WTC11 (cell line): ENCODE measurements around the gene ACTL8.

Experiments used
- CTCF ChIP-seq: fragments of 200-600 bp; IDR thresholded peaks from 2 replicates; pipeline ENCODE4 v1.8.0; 2022; ENCODE audit warnings: antibody characterized with exemption
- USF2 ChIP-seq: sonication (generic); formaldehyde crosslinking; IDR thresholded peaks from 2 replicates; pipeline ENCODE4 v1.8.1; 2023; ENCODE audit warnings: mild to moderate bottlenecking, missing genetic modification reagents, moderate library complexity
- ZNF281 ChIP-seq: sonication (generic); formaldehyde crosslinking; IDR thresholded peaks from 2 replicates; pipeline ENCODE4 v1.8.0; 2023; ENCODE audit warnings: mild to moderate bottlenecking, missing genetic modification reagents

GRCh38 chr1:17808816-17809215, 53.7 kb downstream of the ACTL8 start:
- TF ChIP-seq CTCF = no peak
- no peak for TF ChIP-seq ZNF281 (CRISPR knock-in tag)
- no peak for TF ChIP-seq USF2 (CRISPR knock-in tag)
